Stimulated activated CD4-positive, alpha-beta T cell treated with anti-CD3 and anti-CD28 coated beads, Interleukin-1b, Interleukin-23, amount 100 ng/mL, for 1 hour (primary cell): ENCODE results near the gene ARHGAP23.

Experiments
- DNase-seq, 2 donors: peaks; one replicate each; pipeline ENCODE4 v3.0.0-alpha.2; 2020; ENCODE audit warnings: low read depth in 2 of 2

Gene ARHGAP23, protein sequence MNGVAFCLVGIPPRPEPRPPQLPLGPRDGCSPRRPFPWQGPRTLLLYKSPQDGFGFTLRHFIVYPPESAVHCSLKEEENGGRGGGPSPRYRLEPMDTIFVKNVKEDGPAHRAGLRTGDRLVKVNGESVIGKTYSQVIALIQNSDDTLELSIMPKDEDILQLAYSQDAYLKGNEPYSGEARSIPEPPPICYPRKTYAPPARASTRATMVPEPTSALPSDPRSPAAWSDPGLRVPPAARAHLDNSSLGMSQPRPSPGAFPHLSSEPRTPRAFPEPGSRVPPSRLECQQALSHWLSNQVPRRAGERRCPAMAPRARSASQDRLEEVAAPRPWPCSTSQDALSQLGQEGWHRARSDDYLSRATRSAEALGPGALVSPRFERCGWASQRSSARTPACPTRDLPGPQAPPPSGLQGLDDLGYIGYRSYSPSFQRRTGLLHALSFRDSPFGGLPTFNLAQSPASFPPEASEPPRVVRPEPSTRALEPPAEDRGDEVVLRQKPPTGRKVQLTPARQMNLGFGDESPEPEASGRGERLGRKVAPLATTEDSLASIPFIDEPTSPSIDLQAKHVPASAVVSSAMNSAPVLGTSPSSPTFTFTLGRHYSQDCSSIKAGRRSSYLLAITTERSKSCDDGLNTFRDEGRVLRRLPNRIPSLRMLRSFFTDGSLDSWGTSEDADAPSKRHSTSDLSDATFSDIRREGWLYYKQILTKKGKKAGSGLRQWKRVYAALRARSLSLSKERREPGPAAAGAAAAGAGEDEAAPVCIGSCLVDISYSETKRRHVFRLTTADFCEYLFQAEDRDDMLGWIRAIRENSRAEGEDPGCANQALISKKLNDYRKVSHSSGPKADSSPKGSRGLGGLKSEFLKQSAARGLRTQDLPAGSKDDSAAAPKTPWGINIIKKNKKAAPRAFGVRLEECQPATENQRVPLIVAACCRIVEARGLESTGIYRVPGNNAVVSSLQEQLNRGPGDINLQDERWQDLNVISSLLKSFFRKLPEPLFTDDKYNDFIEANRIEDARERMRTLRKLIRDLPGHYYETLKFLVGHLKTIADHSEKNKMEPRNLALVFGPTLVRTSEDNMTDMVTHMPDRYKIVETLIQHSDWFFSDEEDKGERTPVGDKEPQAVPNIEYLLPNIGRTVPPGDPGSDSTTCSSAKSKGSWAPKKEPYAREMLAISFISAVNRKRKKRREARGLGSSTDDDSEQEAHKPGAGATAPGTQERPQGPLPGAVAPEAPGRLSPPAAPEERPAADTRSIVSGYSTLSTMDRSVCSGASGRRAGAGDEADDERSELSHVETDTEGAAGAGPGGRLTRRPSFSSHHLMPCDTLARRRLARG (N-terminal part only)

DNA sequence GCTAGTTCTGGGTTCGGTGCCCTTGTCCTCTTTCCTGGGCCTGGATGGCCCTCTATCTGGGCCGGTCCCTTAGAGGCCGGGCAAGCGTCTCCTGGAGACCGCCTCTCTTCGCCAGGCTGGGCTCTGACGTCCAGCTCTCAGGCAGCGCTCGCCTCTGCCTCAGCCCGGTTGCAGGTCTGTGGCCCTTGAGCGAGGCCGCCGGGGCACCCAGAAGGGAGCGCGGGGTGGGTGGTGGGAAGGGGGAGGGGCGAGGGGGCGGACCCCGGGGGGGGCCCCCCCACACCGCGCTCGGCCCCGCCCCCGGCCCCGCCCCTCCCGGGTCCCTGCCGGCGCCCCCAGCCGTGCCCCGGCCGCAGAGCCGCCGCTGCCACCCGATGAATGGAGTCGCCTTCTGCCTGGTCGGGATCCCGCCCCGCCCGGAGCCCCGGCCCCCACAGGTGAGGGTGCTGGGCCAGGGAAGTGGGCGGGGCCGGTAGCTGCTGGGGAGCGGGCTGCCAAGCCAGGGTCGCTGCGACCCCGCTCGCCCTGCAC is at the start of gene ARHGAP23:
Gene ARHGAP23, plus strand, starts transcription at position 353 of the 531 bp plus-strand sequence. Its CDS starts 22 bp downstream, at position 375.
- peak in 1 of 2 donors; percentile 22 for DNase-seq

DNA sequence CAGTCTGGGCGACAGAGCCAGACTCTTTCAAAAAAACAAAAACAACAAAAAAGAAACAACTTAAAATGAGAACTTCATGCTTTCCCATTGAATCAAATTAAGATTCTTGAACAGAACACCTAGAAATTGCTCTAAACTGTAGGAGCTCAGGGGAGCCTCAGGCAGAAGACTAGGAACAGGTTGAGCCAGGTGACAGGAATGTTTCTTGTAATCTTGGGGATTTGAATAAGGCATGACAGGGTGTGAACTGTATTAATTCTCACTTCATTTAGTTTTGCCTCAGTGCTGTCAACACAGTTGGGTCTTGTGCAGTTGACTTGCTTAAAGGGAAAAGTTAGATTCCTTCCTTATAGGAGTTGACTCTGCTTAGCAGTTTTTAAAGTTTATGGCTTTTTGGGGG is 48.8 kb upstream of the ARHGAP23 start:
- no peak for DNase-seq

DNA sequence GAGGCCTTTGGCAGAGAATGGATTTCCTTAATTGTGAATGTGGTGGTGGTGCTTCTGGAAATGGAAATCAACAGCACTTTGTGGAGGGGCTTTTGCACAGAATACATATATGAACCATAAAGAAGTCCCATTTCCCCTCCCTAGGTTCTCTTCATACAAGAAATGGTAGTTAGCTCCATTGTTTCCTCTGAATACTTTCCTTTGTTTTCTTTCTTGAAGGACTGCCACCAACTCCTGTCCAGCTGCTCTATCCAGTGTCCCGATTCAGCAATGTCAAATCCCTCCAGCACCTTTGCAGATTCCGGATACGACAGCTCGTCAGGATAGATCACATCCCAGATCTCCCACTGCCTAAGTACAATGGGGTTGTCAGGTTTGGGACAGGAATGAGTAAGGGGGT is 33.2 kb upstream of the ARHGAP23 start:
- no peak for DNase-seq

DNA sequence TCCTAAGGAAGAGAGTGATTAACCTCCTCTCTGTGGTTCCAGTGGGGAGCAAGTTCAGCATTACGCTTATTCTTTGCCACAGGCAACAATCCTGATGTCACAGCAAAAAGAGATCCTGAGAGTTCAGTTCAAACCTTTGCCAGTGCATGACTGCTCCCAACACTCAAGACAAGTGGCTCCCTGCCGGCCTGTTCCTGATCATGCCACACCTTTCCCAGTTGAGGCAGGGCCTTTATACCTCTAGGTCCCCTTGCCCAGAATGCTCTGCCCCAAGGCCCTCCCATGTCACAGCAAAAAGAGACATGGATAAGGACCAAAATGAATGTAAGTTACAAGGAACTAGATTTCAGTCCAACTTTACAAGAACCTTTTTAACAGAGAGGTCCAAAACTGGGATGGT is 31.0 kb upstream of the ARHGAP23 start:
- DNase-seq, result no peak

DNA sequence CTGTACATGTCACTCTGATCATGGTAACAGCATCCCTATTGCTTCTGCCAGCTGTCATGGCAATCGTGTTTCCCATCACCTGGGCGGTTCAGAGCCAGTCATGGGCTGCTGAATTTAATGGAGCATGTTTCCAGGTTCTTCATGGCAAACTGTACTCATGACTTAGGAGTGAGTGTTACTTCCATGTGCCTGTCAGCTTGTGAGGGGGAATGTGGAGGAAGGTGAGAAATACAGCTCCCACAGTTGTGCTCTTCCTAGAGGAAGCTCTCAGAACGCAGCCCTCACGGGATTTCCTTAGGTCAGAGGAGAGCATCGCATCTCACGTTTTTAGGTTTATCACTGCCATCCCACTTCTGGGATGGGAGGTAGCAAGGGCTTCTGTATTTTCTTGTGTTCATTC is 28.0 kb upstream of the ARHGAP23 start:
- DNase-seq, result no peak

DNA sequence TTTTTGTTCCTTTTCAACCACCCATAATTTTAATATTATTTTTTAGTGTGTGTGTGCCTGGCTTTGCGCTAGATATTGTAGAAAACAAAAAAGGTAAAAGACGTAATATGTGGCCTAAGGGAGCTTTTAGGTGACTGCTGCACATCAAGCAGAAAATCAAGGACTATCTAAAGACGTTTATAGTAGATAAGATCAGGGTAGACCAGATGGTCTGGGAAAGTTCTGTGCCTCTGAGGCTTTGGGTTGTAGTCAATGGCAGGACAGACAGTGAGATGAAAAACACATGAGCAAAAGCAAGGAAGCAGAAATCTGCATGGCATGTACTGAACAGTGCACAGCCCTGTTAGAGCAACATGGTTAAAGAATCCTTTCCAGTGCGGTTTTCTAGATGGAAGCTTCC is 26.8 kb upstream of the ARHGAP23 start:
- DNase-seq, result no peak

DNA sequence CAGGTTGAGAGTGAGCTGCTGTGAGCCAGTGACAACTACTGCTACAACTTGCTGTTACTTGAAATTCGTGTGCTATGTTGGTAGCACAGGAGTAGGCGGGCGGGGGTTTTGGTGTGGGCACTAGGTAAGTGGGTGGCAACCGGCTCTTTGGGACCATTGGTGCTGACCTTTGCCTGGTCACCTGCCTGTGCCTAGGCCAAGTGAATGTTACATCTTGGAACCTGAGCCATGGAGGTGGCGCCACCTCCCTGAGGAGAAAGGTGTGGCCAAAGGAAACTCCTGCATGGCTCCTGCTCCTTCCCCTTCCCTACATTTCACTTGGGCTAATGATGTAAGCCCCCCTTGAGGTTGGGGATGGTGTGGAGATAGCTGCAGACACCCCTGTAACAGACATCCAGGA is 25.4 kb upstream of the ARHGAP23 start:
- DNase-seq, result no peak

DNA sequence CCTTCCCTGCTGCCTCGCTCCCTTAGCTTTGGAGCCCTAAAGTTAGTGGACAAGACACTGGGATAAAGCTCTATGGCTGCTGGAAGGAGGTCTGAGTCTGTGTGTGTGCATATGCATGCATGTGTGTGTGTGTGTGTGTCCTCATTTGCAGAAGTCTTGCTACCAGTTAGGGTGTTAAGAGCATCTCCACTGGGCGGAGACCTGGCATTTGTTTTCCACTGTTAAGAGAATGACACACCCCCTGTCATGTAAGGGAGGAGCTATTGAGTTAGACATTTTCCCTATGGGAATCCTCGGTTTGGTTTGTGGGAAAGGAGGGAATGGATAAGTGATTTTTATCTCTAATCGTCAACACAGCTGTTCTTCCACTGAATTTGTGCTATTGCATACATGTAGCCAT is 24.8 kb upstream of the ARHGAP23 start:
- DNase-seq, result no peak

DNA sequence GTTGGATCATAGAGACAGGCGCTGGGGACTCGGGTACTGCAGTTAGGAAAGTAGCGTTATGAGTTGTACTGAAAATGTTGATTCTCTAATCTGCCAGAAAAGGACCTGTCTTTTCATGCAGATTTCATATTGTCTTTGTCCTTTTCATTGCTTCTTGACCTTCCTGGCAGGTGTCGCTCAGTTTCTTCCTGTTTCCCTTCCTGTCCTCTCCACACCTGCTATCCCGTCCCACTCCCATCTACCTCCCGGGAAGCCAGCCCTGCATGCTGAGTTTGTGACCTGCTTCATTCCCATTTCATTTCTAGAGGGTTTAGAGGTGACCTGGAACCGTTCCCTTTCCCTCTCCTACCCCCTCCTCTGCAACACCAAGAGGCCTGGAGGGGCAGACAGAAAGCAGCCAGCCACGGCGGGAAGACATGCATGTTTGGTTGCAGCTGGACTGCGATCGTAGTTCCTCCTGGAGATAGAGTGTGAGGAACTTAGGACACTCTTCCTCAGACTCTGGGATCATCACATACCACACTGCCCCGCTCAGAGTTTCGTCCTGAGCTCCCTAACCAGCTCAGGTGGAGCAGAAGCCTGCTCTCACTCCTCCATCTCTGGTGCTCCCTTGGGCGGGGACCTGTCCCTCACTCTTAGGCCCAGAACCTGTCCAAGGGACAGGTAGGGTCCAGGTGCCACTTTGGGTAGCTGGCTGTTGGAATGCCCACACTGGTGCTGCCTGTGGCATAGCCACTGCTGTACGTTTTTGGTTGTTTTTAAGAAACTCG is 23.9 kb upstream of the ARHGAP23 start:
- no peak for DNase-seq

DNA sequence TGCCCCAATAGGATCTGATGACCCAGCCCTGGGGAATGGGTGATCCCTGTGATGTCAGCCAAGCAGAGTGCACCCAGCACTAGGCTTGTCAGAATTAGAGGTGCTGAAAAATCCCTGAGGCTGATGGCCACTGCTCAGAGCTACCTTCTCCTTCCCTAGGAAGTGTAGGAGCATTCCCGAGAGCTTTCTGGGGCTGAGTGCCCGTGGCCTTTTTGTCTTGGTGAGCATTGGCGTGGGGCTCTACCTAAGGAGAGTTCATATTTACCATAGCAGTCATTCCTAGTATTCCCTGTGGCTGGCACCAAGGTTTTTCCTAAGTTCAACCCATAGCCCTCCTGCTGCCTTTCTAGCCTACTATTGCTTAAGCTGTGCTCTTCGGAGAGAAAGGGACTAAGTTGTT is 22.6 kb upstream of the ARHGAP23 start:
- DNase-seq, result no peak

DNA sequence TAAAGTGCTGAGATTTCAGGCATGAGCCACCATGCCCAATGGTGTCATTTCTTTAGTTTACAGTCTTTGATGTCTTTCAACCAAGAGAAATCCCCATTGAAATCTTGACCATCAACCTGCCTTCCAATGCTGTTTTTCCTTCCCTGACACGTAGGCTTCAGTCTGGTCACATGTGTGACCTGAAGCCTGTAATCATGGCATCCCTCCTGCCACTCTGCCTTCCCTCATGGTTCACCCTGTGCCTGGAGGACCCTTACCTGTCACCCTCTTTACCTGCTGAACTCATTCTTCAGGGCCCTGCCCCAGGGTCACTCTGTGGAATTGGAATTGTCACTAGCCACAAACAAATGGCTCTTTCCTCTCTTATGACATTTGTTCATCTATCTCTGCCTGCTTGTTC is 18.1 kb upstream of the ARHGAP23 start:
- no peak for DNase-seq

DNA sequence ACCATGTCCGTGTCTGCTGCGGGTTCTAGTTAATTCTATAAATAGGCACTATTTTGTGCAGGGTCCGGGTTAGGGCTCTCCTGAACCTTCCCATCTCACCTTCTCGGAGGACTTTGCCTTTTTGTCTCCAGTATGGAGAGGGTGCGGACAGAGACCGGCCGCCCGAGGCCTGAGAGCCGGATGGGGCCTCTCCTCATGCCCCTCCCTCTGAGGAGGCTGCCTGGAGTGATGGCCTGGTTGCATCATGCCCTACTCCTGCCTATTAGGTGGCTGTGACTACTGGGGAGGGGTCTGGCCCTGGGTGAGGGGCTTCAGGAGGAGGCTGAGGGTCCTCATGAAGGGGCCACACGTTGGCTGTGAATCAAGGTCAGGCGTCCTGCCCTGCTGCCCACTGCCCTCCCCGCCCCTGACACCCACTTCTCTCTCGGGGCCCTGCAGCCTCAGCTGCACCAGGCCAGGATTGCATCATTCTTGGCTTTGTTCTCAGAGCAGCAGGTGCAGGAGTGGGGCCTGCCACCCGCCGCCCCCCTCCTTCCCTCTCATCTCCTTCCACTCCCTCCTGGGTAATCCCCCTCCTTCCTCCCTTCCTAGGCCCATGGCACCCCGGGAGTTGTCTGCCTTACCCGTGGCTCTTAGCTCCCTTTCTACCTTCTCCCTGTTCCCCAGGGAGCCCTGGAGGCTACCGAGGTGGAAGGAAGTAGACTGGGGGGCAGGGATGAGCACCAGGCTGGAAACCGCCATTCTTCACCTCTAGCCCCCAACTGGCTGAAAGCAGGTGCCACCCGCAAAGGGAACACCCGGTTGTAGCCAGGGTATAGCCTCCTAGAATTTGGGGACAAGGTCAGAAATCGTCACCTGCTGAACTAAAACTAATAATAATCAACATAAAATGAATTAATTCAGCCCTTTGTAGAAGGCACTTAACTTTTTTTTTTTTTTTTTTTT is 12.7 kb upstream of the ARHGAP23 start:
- no peak for DNase-seq

DNA sequence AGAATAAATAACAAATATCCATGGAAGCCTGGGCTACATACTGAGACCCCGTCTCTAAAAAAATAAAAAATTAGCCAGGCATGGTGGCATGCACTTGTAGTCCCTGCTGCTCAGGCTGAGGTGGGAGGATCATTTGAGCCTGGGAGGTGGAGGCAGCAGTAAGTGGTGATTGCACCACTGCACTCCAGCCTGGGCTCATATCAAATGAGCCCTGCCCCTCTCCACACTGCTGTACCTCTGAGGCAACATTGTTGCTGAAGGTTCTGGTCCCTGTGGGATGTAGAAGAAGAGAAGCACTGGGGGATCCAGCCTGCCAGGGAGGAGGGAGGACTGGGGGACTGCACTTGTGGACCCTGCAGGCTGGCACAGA is 11.4 kb upstream of the ARHGAP23 start:
- no peak for DNase-seq

DNA sequence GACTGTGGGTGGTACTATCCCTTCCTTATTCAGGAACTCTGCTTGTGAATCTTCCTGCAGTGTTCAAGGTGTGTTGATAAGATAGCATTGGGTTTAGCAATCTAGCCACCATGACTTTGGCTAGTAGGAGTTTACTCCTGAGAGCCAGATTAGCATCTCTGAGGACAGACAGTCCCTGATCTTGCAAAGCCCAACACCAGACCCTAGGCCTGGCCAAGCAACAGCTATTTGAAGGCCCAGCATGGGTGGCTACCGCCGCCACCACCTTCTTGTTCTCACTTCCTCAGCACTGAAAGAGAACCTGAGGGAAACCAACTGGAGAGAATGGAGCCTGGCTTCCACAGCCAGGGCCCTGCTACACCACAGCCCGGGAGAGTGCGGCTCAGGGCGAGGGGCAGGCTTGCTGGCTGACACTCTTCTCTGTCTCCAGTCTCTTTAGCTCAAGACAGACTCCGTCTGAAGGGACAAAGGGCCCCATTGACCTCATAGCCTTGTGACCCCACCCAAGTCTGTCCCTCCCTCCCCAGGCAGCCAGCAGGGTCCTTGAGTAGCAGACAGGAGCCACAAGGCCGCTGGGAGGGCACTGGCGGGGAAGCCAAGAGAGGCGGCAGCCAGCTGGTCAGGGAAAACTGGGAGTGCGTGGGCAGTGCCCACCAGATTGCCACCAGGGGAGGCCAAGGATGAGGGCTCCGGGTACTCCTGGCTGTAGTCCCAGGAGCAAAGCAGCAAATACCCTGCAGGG is 10.9 kb upstream of the ARHGAP23 start:
- no peak for DNase-seq

DNA sequence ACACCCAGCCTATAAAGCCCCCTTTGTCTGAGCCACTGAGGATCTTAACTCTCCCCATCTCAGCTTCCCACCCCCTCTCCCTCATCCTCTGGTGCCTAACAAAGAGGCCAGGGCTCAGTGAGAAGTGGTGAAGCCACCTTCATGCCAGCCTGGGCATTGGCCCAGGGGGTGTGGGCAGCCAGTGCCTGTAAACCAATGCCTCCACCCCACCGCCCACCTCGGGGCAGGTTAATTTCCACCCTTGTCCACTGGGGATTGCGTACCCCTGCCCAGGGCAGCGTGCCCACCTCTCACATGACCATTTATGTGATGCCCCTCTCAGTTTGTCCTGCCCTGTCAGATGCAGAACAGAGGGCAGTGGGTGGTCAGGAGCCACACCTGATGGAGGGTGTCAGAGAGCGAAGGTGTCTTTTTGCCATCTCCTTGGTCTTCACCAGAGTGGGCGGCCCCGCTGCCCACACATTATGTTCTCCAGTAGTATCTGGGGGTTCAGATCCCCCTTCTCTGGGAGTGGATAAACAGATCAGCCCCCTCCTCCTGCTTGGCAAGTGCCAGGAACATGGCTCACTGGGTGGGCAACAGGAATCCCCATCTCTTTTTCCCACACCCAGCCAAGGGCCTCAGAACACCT is 10.1 kb upstream of the ARHGAP23 start:
- DNase-seq, result no peak

DNA sequence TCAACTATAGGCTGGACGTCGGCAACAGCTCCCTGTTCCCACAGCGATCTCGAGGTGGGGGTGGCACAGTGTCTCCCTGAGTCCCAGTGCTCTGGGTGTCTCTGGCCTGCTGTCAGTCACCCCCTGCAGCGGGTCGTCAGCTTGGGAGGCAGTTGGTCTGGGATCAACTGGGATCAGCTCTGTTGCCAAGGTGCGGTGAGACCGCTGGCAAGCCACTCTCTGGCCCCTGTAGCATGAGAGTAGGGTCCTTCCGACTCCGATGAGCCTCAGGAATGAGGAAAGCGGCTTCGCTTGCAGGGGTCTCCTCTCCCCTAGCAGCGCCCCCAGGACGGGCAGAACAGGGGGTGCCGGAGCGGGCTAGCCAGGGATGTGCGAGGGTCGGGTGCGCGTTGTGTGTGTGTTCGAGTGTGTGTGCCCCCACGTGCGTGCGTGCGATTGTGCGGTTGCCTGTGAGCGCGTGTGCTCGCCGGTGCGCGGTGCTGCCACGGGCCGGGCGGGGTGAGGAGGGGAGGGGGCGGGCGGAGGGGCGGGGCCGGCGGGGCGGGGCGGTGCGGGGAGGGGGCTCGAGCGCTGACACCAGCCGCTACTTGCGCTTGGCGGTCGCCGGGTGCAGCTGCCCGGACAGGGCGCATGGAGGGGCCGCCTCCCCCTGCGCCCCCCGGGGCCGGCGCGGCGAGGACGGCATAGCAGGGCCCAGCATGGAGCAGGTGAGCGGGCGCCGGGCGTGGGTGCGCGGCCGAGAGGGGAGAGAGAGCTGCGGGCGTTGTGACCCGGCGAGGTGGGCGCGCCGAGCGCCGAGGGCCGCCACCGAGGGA is 9.4 kb upstream of the ARHGAP23 start:
- DNase-seq, result no peak

DNA sequence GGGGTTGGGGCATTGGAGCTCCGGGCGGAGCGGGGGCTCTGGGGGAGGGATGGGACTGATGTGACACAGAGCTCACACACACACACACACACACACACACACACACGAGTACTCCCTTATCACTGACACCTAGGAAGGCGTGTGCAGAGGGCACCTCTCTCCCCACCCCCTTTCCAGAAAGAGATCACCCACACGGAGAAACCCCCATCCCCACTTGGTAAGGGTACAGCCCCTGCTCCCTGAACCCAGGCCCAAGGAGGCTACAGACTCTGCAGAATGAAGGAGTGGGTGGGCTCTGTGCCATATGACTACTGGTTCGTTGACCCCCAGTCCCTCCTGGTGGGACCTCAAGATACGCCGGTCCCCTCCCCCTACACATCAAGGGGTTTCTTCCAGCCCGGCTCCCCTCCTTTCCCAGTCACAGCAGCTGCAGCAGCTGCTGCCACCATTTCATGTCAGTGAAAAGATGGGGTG is 8.7 kb upstream of the ARHGAP23 start:
- DNase-seq, result no peak

DNA sequence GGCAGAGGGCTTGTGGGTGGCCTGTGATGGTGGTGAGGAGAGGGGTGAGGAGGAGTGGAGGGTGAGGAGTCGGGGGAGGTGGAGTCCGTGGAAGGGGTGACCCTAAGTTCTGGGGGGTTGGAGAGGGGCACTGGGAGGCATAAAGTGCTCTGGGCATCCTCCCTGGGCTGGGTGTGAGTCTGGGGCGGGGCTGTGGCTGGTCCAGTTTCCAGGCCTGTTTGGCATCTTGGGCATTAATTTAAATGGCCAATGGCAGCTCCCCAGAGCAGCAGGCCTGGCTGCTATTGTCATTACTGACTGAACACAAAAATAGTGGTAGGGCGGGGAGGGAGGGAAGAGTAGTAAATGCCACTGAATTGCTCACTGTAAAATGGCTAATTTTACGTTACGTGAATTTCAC is 7.7 kb upstream of the ARHGAP23 start:
- no peak for DNase-seq
